HT1080 (cell line): ENCODE data around the gene SNX24. TPM values are rescaled to one million over a fixed set of nuclear protein-coding genes. Genes with fewer than 3 reads are reported as not detected.
"Not testable (repeated sequence)": the region's sequence is repeated elsewhere in the genome, so short reads cannot be mapped to it uniquely, and the experiment has no call there.

ENCODE experiments used
- DNase-seq: peaks from one replicate; pipeline ENCODE4 v3.0.0-alpha.2; 2015; ENCODE audit warnings: low read depth
- polyA plus RNA-seq, 2 experiments: library from polyadenylated mRNA; depleted of rRNA; stranded (reverse); fragments of >200 nt; gene quantifications; 2 replicates each; pipeline ENCODE4 v1.2.3, GENCODE V29; 2015
- total RNA-seq: library from RNA; depleted of rRNA; stranded (reverse); fragments of >200 nt; shearing (Covaris generic); gene quantifications from 2 replicates; pipeline ENCODE4 v1.2.3, GENCODE V29; 2014; rRNA removed

Gene SNX24, protein sequence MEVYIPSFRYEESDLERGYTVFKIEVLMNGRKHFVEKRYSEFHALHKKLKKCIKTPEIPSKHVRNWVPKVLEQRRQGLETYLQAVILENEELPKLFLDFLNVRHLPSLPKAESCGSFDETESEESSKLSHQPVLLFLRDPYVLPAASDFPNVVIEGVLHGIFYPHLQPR
- 9.3 and 13.6 TPM in 2 replicates for total RNA-seq
- 15.8 and 17.2 TPM in 2 replicates for polyA plus RNA-seq (2015; cell fraction: cytosol; rRNA removed)
- polyA plus RNA-seq (2015; cell fraction: nucleus; rRNA removed), result 12.0 and 16.5 TPM in 2 replicates

DNA sequence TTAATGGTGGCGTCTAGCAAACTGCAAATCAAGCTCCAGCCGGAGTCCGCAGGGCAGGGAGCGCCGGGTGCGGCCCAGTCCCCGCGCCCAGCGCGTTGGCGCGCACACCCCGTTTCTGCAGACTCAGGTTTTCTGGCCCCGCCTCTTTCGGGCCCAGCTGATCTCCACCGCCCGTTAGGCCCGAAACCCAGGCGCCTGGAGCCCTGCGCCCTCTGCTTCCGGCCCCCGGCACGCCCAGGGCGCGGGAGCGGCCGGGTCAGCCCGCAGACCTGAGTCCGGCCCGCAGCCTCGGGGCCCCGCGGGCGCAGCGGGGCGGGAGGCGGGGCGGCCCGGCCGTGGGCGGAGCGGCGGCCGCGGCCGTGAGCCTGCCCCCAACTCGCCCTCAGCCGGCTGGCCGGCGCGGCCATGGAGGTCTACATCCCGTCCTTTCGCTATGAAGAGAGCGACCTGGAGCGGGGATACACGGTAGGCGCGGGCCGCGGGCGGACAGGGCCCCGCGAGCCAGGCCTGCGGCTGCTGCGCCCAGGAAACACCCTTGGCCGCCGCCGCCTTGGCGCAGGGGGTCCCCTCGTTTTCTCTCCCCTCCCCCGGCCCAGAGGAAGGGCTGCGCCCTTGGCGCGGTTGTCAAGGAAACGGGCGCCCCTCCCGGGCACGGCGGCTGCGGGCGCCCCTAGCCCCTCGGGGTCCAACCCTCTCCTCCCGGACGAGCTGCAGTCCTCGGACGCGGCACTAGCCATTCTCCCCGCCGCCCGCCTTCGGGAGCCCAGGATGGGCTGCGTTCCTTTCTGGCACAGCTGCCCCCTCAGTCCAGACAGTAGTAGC lies at the start of gene SNX24:
Gene SNX24, plus strand, starts transcription at position 385 of the 822 bp plus-strand sequence. Its CDS starts 21 bp downstream, at position 406.
- DNase-seq, result peak; percentile 77

GRCh38 chr5:122805481-122805880 lies 39.9 kb upstream of the SNX24 start:
- DNase-seq, result peak; percentile 9

DNA sequence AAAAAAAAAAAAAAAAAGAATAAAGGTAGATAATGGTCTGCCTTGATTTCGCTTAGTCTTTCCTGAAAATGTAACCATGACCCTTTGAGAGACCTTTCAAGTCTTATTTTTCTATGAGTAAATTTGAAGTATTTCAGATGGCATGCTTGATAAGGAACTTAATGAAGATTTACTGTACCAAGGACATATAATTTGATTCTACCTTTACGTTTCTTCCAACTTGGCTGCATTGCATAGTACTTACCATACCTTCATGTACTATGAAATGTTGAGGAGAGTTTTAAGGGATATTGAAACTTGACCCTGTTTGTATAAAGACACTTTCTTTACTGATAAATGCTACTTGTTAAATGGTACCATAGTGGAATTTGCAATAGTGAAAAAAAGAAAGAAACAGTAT lies 35.0 kb upstream of the SNX24 start:
- DNase-seq, result no peak

DNA sequence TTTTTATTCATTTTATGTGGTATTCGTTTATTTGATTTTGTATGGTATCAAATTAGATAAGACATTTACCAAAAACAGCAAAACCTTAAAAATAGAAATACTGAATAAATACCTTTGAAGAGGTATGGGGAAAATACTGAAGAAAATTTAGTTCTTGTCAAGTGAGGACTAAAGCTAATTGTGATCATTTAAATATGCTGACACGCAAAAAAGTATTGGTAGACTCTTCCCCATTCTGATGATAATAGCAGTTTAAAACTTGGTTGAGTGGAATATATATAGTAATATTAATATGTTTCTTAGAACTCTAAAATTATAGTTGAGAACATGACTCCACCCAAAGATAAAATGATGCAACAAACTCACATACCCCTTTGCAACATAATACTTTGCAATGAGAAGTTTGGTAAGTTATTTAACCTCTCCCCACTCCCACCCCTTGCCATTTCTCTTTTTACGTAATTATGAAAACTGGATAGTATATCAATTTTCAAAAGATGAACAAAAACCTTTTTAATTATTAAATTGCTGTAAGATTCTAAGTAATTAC lies 30.1 kb upstream of the SNX24 start:
- no peak for DNase-seq

GRCh38 chr5:122816756-122817155 lies 28.7 kb upstream of the SNX24 start:
- DNase-seq, result no peak

- no peak for DNase-seq
Observed at GRCh38 chr5:122831984-122832383, 13.4 kb upstream of the SNX24 start.

- DNase-seq, result no peak
Observed at GRCh38 chr5:122835681-122836080, 9.7 kb upstream of the SNX24 start.

DNA sequence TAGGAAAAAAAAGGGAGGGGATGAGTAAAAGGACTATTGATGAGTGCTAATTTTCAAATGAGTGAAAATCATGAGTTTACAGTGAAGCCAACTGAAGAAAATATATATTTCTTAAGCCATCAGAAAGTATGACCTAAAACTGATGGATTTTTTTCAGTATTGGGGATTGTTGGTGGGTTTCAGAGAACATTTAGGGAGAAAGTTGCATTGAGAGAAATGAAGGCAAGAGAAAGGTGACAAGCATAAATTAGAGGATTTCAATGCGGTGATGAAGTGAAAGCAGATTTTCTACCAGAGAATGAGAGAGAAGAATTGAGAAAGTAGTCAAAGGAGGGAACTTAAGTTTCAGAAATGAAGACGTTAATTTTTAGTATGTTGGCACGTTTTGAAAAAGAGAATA lies 8.5 kb upstream of the SNX24 start:
- DNase-seq, result no peak

DNA sequence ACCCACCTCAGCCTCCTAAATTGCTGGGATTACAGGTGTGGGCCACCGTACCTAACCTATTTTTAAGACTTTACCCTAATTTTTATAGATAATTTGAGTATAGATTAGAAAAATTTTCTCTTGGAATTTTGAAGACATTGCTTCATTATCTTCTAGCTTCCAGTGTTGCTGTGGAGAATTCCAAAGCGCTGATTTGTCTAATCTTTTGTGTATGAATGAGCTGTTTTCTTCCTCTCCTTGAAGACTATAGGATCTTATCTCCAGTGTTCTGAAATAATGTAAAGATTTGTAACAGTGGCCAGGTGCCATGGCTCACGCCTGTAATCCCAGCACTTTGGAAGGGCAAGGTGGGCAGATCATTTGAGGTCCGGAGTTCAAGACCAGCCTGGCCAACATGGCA lies 5.7 kb upstream of the SNX24 start:
- no peak for DNase-seq

DNA sequence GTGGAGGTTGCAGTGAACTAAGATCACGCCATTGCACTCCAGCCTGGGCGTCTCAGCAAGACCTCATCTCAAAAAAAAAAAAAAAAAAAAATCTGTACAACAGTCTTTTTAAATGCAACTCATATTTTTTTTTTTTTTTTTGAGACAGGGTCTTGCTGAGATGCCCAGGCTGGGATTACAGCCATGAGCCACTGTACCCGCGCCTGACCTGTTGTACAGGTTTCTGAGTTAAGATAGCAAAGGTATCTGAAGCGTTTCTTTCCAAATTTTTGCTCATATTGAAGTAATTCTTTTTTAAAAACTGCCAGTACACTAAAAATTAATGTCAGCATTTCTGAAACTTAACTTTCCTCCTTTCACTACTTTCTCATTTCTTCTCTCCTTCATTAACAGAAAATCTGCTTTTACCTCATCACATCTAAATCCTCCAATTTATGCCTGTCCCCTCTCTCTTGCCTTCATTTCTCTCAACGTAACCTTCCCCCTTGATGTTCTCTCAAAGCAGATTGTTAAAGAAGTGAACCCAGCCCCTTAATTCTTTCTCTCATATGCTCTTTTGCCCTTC lies 3.3 kb upstream of the SNX24 start:
- no peak for DNase-seq

DNA sequence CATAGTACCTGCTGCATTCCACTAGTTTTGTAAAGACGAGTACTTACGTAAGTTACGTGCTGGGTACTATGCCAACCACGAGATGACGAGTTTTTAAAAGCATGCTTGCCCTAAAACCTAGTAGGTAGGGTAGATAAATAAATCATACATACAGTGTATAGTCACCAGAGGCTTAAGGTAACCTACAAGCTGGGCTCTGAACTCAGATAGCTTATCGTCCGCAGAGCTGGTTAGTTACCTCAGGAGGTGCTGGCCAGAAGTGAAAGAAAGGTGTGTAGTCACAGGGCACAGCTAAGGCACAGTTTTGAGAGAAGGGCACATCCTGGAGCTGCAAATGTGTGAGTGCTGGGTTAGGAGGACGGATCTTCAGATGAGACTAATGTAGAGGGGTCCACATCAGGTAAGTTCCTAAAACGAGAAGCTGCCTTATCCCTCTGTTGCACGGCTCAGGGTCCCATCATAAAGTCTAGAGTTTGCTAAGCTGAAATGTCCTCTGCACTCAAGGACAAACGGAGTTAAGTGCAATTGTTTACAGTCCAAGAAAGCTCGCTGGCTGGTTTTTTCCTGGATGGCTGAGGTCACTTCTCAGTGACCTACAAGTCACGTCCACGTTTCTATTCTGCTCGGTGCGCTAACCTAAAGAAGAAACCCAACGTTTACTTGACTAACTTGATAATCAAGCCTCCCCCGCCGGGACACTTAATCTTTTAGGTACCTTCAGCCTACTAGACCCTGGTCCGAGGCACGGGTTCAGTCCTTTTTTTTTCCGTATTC lies 1.1 kb upstream of the SNX24 start:
- DNase-seq, result no peak

- DNase-seq, result no peak
Observed at GRCh38 chr5:122844910-122845228, 544 bp upstream of the SNX24 start.

- peak; percentile 66 for DNase-seq
Observed at GRCh38 chr5:122846051-122846550, 688 bp downstream of the SNX24 start.

GRCh38 chr5:122847687-122848081 lies 2.3 kb downstream of the SNX24 start:
- DNase-seq, result no peak

GRCh38 chr5:122849771-122850170 lies 4.4 kb downstream of the SNX24 start:
- no peak for DNase-seq

- not testable (repeated sequence) for DNase-seq
Observed at GRCh38 chr5:122857538-122857937, 12.1 kb downstream of the SNX24 start.

- DNase-seq, result peak; percentile 11
Observed at GRCh38 chr5:122858451-122858850, 13.0 kb downstream of the SNX24 start.

- no peak for DNase-seq
Observed at GRCh38 chr5:122863240-122863639, 17.8 kb downstream of the SNX24 start.

DNA sequence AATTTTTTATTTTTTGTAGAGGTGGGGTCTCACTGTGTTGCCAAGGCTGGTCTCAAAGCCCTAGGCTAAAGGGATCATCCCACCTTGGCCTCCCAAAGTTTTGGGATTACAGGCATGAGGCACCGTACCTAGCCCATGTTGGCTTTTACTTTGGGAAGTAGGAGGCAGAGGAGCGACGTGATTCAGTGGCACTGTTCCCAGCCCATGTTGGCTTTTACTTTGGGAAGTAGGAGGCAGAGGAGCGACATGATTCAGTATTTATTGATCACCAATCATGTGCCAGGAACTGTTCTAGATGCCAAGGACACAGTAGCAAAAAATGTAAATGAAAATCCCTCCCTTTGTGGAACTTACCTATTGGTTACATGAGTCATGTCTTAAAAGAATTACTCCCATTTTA lies 18.3 kb downstream of the SNX24 start:
- DNase-seq, result no peak

GRCh38 chr5:122864400-122864799 lies 19.0 kb downstream of the SNX24 start:
- DNase-seq, result no peak

DNA sequence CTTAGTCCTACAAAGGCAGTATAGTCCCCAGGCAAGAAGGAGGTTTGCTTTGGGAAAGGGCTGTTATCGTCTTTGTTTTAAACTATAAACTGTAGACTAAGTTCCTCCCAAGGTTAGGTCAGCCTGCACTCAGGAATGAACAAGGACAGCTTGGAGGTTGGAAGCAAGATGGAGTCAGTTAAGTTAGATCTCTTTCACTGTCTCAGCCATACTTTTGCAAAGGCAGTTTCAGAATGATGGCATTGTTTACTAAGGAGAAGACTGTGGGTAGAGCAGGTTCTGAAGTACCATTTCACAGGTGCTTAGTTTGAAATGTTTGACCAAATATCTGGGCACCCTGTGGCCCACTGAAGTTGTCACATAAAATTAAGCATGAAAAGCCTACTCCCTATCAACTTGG lies 19.4 kb downstream of the SNX24 start:
- no peak for DNase-seq
